H1 (cell line): Measurements from ENCODE around the gene MACROD2. TPM values are rescaled to one million over a fixed set of nuclear protein-coding genes. Genes with fewer than 3 reads are reported as not detected.

Experiments
- MAFK ChIP-seq: IDR thresholded peaks from 2 replicates; pipeline ENCODE4 v1.6.1; 2012; ENCODE audit warnings: low read depth, mild to moderate bottlenecking, improper control_type of control experiment, low read length
- polyA plus RNA-seq, 7 experiments: library from polyadenylated mRNA; depleted of rRNA in 3 of 7; stranded (reverse) in 5 of 7; unstranded in 2 of 7; fragments of >200 nt in 5 of 7; fragments of 200-250 nt in 2 of 7; gene quantifications; 1 replicate in 5 of 7; 2 replicates in 1 of 7; 4 replicates in 1 of 7; pipeline versions ENCODE4 v1.2.1 to v1.2.3, GENCODE V29; 2011 to 2013; ENCODE audit warnings: missing spikeins in 2 of 7, mixed read lengths in 2 of 7
- total RNA-seq: library from RNA; stranded (reverse); fragmentation: NEBNext Ultra II Directional; extraction: Animal tissue kit (Norgen Biotek cat#: 25700); gene quantifications from 2 replicates; pipeline ENCODE4 v1.2.1, GENCODE V29; 2021

MACROD2 gene
- total and polyA plus RNA-seq, 2 of the 8 experiments (the other 6 are each of a cell fraction or from before 2014, with no cell fraction given) = 0.70 to 3.9 TPM

GRCh38 chr20:15847196-15847784 lies 1852.0 kb downstream of the MACROD2 start (continued):
- no peak for TF ChIP-seq MAFK
